ENCODE results near the gene ZNF501. TPM values are rescaled to one million over a fixed set of nuclear protein-coding genes. Genes with fewer than 3 reads are reported as not detected.

Gene ZNF501
- total RNA-seq, 6 donors from 2014 or later = 2.1 to 8.8 (median 2.9) TPM

DNA sequence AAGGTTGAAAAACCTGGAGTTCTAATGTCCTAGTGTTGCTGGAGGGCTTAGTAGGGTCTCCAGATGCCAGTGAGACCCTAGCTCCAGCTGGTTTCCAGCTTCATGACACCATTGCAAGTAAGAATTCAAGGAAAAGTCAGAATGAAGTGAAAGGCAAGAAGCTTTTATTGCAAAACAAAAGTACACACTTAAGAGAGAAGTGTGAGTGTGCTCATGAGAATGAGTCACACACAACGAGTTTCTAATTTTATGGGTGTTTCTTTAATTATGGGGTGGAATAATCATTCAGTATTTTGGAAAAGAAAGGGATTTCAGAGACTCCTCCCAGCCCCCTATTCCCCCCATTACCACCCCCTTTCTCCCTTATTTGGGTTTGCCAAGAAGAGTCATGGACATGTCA is 41.5 kb upstream of the ZNF501 start:
- DNase-seq (no peak), ATAC-seq (ENCODE audit: low FRiP score in 2 of 2) (no peak)
- H3K9me3 ChIP-seq = peaks cover 0 to 5% (median 2%) of the 10 kb centered on the region in 4 donors
- no peaks in the 10 kb centered on the region for H3K27me3 ChIP-seq
- WGBS, 2 donors = 37 to 46% methylated on average over 1 of the region's 1 CpG
- H3K27ac ChIP-seq = no peak overlapping the region
- no peaks in the 10 kb centered on the region for H3K36me3 ChIP-seq
- H3K4me1 ChIP-seq = peaks cover 0 to 16% (median 12%) of the 10 kb centered on the region in 4 donors
- TF ChIP-seq EP300 (IDR thresholded peaks at IDR 0.05) = peak in 1 of 4 donors; percentile 56
- no peak for TF ChIP-seq POLR2A (IDR thresholded peaks at IDR 0.05)
- TF ChIP-seq POLR2AphosphoS5 (IDR thresholded peaks at IDR 0.05) = no peak
- H3K4me3 ChIP-seq = no peak overlapping the region

DNA sequence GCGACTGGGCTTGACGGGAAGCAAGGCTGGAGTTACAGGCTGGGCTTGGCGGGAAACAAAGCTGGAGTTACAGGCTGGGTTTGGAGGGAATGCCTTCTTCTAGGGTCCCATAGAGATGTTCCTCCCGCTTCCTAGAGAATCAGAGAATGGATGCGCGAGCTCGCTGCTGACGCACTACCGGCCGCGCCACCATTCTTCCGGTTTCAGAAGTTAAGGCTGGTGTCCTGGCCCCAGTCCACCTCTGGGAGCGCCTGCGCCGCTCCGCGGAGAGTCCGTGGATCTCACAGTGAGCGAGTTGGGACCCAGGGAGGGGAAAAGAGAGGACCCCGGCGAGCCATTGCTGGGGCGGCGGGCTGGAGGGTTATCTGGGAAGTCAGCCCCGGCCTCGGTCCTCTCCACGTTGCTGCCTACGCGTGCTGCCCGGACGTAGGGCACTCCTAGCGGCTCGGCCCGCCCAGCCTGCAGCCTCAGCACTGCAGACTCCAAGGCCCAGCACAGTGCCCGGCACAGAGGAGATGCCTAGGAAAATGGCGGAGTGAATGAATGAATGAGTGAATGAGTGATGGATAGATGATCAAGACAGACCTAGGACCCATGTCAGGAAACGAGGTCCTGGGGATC is 16.9 kb upstream of the ZNF501 start, which contains the start of gene ZNF502:
Gene ZNF502, plus strand, starts transcription at position 206 of the 621 bp plus-strand sequence. CDS start 7,602 bp downstream, outside the sequence.
- ATAC-seq (ENCODE audit: low FRiP score in 2 of 2) (peak; percentile 92 to 98), DNase-seq (peak; percentile 78 to 93)
- WGBS, 2 donors = 0 to 5% methylated on average over 6 to 36 of the region's 36 CpGs
- Histone ChIP-seq H3K27ac (peak within 1 kb of the TSS; percentile 68 to 73 (median 70)), H3K36me3 (peaks cover 0 to 5% (median 2%) of the 10 kb centered on the region in 4 donors), H3K27me3 (no peaks in the 10 kb centered on the region), H3K9me3 (peaks cover 10 to 46% (median 33%) of the 10 kb centered on the region in 4 donors), H3K4me3 (peak within 1 kb of the TSS; percentile 68 to 97 (median 76)), H3K4me1 (peaks cover 0 to 8% (median 0%) of the 10 kb centered on the region in 4 donors)
- TF ChIP-seq CTCF (IDR thresholded peaks at IDR 0.05) (peak; percentile 13 to 69 (median 44)), POLR2AphosphoS5 (IDR thresholded peaks at IDR 0.05) (peak; percentile 19 to 47), EP300 (IDR thresholded peaks at IDR 0.05) (no peak), POLR2A (IDR thresholded peaks at IDR 0.05) (no peak)

- H3K4me3 ChIP-seq = no peak overlapping the region
- TF ChIP-seq EP300 (IDR thresholded peaks at IDR 0.05) (no peak), CTCF (IDR thresholded peaks at IDR 0.05) (no peak), POLR2A (IDR thresholded peaks at IDR 0.05) (no peak), POLR2AphosphoS5 (IDR thresholded peaks at IDR 0.05) (no peak)
- peaks cover 77 to 100% (median 93%) of the 10 kb centered on the region in 4 donors for H3K9me3 ChIP-seq
- H3K36me3 ChIP-seq = peaks cover 6 to 50% (median 25%) of the 10 kb centered on the region in 4 donors
- DNase-seq (no peak), ATAC-seq (ENCODE audit: low FRiP score in 2 of 2) (no peak)
- no peak overlapping the region for H3K27ac ChIP-seq
- no peaks in the 10 kb centered on the region for H3K27me3 ChIP-seq
- 94 to 96% methylated on average over 10 of the region's 10 CpGs for WGBS, 2 donors
- H3K4me1 ChIP-seq = no peaks in the 10 kb centered on the region
Observed at GRCh38 chr3:44721231-44722102, 8.0 kb upstream of the ZNF501 start.

DNA sequence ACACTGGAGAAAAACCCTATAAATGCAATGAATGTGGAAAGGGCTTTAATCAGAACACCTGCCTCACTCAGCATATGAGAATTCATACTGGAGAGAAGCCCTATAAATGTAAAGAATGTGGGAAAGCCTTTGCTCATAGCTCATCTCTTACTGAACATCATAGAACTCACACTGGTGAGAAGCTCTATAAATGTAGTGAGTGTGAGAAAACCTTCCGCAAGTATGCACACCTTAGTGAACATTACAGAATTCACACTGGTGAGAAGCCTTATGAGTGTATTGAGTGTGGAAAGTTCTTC is 7.4 kb upstream of the ZNF501 start:
- TF ChIP-seq EP300 (IDR thresholded peaks at IDR 0.05) (no peak), POLR2AphosphoS5 (IDR thresholded peaks at IDR 0.05) (no peak), POLR2A (IDR thresholded peaks at IDR 0.05) (no peak), CTCF (IDR thresholded peaks at IDR 0.05) (no peak)
- ATAC-seq (ENCODE audit: low FRiP score in 2 of 2) (no peak), DNase-seq (no peak)
- Histone ChIP-seq H3K4me1 (no peaks in the 10 kb centered on the region), H3K27ac (no peak overlapping the region), H3K9me3 (peaks cover 77 to 100% (median 93%) of the 10 kb centered on the region in 4 donors), H3K36me3 (peaks cover 6 to 48% (median 25%) of the 10 kb centered on the region in 4 donors), H3K4me3 (no peak overlapping the region), H3K27me3 (no peaks in the 10 kb centered on the region)
- 92 to 100% methylated on average over 1 of the region's 1 CpG for WGBS, 2 donors

GRCh38 chr3:44734646-44735168 is 5.3 kb downstream of the ZNF501 start:
- peaks cover 0 to 8% (median 5%) of the 10 kb centered on the region in 4 donors for H3K4me1 ChIP-seq
- peaks cover 0 to 42% (median 28%) of the 10 kb centered on the region in 4 donors for H3K36me3 ChIP-seq
- no peaks in the 10 kb centered on the region for H3K27me3 ChIP-seq
- 94 to 97% methylated on average over 3 of the region's 3 CpGs for WGBS, 2 donors
- no peak for DNase-seq
- H3K4me3 ChIP-seq = no peak overlapping the region
- H3K9me3 ChIP-seq = peaks cover 68 to 98% (median 91%) of the 10 kb centered on the region in 4 donors
- TF ChIP-seq EP300 (IDR thresholded peaks at IDR 0.05) (no peak), POLR2AphosphoS5 (IDR thresholded peaks at IDR 0.05) (no peak), CTCF (IDR thresholded peaks at IDR 0.05) (no peak), POLR2A (IDR thresholded peaks at IDR 0.05) (no peak)
- no peak for ATAC-seq (ENCODE audit: low FRiP score in 2 of 2)
- no peak overlapping the region for H3K27ac ChIP-seq
